LNCaP clone FGC (cell line): ENCODE data around the gene TLN1.

Experiments used
- DNase-seq: peaks from one replicate; pipeline ENCODE4 v3.0.0-alpha.2; 2011; ENCODE audit warnings: low read depth
- H3K4me3 ChIP-seq: 2 replicates; pipeline ENCODE4 v1.5.1; 2011; ENCODE audit warnings: mild to moderate bottlenecking, low read depth, low read length, control low read depth
- TF ChIP-seq, protein P1 (sequence below): IDR thresholded peaks from 2 replicates; pipeline ENCODE4 v1.5.1; 2012; ENCODE audit warnings: mild to moderate bottlenecking; ENCODE audit not compliant: control insufficient read depth, insufficient read depth; ENCODE audit errors: extremely low read depth

TLN1 gene

DNA sequence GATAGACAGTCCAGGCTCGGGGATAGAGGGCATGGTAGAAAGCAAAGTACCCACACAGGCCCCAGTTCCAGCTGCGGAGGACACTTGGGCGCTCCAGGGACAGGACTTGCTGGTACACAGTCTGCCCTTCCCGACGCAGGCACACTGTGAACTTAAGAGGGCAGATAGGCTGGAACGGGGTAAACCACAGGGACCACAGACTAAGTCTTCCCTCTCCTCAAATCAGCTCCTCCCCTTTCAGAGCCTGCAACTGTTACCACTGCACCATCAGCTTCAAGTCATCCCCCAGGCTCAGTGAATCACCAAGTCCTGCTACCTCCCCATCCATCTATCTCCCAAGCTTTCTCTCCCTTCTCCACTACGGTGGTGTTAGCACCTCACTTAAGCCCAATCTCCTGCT, 9.7 kb upstream of the TLN1 start:
- DNase-seq: no peak
- TF ChIP-seq, protein P1, sequence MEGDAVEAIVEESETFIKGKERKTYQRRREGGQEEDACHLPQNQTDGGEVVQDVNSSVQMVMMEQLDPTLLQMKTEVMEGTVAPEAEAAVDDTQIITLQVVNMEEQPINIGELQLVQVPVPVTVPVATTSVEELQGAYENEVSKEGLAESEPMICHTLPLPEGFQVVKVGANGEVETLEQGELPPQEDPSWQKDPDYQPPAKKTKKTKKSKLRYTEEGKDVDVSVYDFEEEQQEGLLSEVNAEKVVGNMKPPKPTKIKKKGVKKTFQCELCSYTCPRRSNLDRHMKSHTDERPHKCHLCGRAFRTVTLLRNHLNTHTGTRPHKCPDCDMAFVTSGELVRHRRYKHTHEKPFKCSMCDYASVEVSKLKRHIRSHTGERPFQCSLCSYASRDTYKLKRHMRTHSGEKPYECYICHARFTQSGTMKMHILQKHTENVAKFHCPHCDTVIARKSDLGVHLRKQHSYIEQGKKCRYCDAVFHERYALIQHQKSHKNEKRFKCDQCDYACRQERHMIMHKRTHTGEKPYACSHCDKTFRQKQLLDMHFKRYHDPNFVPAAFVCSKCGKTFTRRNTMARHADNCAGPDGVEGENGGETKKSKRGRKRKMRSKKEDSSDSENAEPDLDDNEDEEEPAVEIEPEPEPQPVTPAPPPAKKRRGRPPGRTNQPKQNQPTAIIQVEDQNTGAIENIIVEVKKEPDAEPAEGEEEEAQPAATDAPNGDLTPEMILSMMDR: no peak
- no peak overlapping the region for H3K4me3 ChIP-seq

DNA sequence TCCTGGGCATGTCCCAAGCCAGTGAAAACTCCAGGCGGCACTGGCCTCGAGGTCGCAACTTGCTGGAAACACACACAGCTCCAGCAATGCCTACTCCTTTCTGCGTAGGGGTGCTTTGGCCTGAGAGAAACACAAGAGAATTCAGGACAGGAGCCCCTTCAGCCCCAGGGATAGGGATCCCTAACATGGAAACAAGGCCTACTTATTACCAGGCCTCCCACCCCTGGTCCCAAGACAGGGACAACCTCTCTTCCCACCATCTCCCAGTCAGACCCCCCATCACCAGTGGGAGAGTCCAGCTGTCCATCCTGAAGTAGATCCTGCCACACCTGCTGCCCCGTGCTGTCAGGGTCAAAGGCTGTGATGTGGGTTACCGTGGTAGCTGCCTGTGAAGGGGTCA, 8.2 kb upstream of the TLN1 start:
- no peak for DNase-seq
- TF ChIP-seq, protein P1: no peak
- no peak overlapping the region for H3K4me3 ChIP-seq

DNA sequence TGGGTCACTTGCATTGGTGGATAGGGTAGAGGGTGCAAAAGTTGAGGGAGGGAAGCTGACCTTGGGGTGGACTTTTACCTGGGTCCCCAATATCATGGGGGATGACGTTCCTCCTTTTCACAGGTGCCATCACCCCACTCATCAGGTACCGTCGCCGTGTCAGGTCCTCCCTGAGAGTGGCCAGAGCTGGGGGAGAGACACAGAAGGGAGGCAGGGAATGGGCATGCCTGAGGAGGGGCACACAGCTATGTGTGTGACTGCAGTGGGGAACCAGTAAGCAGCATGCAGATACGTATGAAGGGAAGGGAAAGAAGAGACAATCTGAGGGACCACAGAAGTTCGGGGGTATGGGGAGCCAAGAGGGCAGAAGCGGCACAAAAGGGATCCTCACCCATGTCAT, 6.9 kb upstream of the TLN1 start:
- TF ChIP-seq, protein P1: no peak
- H3K4me3 ChIP-seq: no peak overlapping the region
- no peak for DNase-seq

DNA sequence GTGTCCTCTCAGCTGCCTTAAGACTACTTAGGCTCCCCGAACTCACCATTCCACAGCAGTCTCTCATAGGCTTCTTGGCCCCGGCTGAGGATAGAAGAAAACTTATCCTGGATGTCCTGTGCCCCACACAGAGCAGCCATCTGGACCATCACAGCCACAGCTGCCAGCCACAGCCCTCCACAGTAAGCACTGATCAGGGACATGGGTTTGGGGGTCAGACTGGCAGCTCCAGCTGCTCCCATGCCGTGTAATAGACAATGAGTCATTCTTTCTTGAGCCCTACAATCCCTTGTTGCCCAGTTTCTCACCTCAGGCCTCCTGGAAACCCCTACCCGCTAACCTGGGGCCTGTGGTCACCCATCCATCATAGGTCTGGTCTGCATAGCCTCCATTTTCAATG, 6.2 kb upstream of the TLN1 start:
- TF ChIP-seq, protein P1: no peak
- H3K4me3 ChIP-seq: no peak overlapping the region
- no peak for DNase-seq

DNA sequence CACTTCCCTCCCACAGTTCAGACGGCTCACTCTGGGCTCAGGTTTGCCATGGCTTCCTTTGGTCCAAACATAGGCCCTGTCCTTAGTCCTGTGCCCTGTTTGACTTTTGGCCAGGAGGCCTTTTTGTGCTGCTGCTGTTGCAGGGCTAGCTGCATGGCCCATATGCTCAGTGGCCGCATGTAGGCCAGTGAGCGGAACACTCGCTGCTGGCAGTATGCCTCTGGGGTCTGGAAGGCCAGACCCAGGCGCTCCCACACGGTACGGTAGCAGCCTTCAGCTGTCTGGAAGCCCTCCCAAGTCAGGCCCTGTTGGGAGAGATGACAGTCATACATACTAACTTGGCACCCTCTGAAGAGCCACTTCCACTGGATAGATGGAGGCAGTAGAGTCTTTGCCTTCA, 5.1 kb upstream of the TLN1 start:
- TF ChIP-seq, protein P1: no peak
- no peak for DNase-seq

DNA sequence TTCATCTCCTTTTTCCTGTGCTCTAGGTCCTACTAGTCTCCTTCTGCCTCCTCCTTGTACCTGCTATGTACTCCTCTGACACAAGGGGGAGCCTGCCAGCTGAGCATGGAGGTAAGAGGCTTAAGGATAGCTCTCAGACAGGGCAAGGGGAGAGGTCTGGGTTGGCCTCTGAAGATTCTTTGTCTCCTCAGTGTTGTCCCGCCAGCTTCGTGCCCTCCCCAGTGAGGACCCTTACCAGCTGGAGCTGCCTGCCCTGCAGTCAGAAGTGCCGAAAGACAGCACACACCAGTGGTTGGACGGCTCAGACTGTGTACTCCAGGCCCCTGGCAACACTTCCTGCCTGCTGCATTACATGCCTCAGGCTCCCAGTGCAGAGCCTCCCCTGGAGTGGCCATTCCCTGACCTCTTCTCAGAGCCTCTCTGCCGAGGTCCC, 4.2 kb upstream of the TLN1 start:
- no peak for DNase-seq
- H3K4me3 ChIP-seq: no peak overlapping the region
- TF ChIP-seq, protein P1: peak; percentile 97

More for the DNA sequence above, 5.1 kb upstream of the TLN1 start:
- no peak overlapping the region for H3K4me3 ChIP-seq

DNA sequence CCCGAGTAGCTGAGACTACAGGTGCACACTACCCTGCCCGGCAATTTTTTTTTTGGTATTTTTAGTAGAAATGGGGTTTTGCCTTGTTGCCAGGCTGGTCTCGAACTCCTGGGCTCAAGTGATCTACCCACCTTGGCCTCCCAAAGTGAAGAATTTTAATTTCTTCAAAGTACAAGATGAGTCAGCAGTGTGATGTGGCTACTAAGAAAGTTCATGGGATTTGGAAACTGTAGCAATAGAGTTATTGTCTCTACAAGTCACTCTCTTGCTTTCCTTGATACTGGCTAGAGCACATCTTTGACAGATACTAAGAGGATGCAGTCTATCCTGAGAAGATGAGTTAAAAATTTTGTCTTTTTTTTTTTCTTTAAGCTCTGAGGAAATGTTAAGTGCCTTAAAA, 2.1 kb upstream of the TLN1 start:
- no peak overlapping the region for H3K4me3 ChIP-seq
- DNase-seq: no peak
- TF ChIP-seq, protein P1: no peak
